Body of pancreas (tissue), 4 donors: Measurements from ENCODE around the gene KRTAP22-1. TPM values are rescaled to one million over a fixed set of nuclear protein-coding genes. Genes with fewer than 3 reads are reported as not detected.

Source experiments
- ATAC-seq: fragments of 150-250 bp; one replicate; pipeline ENCODE4 v1.9.1; 2016
- DNase-seq, 4 donors: peaks; one replicate each; pipeline ENCODE4 v3.0.0-alpha.2; 2019
- H3K27ac ChIP-seq, 4 donors: fragments of 200-600 bp; sonication (generic); 1 replicate in 3 of 4; 2 replicates in 1 of 4; pipeline versions ENCODE4 v1.5.1 to v1.6.1; 2016 to 2019; ENCODE audit warnings: mild to moderate bottlenecking in 1 of 4, mixed read lengths in 1 of 4, moderate library complexity in 1 of 4
- H3K27me3 ChIP-seq, 2 donors: fragments of 200-600 bp; sonication (generic); one replicate each; pipeline ENCODE4 v1.6.0; 2016; ENCODE audit warnings: mild to moderate bottlenecking in 1 of 2
- H3K36me3 ChIP-seq, 2 donors: fragments of 200-600 bp; sonication (generic); replicated peaks in 1 of 2; 2 replicates each; pipeline ENCODE4 v1.5.1; 2016; ENCODE audit warnings: low read depth in 2 of 2; ENCODE audit not compliant: insufficient read depth in 1 of 2
- H3K4me1 ChIP-seq: fragments of 200-600 bp; sonication (generic); one replicate; pipeline ENCODE4 v1.6.0; 2016
- H3K4me3 ChIP-seq, 2 donors: fragments of 200-600 bp; sonication (generic); 1 replicate in 1 of 2; 2 replicates in 1 of 2; pipeline ENCODE4 v1.5.1; 2016 to 2019
- H3K9me3 ChIP-seq, 3 donors: fragments of 200-600 bp; sonication (generic); 1 replicate in 2 of 3; 2 replicates in 1 of 3; pipeline ENCODE4 v1.5.1; 2016
- CTCF ChIP-seq, 7 experiments: fragments of 450-650 bp in 4 of 7; fragments of 200-600 bp in 3 of 7; sonication (generic) in 3 of 7; IDR thresholded peaks; one replicate each; pipeline ENCODE4 v1.5.1; 2016 to 2019; ENCODE audit warnings: antibody characterized with exemption in 7 of 7
- POLR2A ChIP-seq, 3 donors: fragments of 450-650 bp; IDR thresholded peaks; one replicate each; pipeline ENCODE4 v1.6.1; 2016; ENCODE audit warnings: antibody characterized with exemption in 3 of 3, mild to moderate bottlenecking in 2 of 3
- WGBS, 2 donors: methylation state at CpG; one replicate each; pipeline ENCODE4 v1.1.5; 2017; 5-methylcytosine and 5-hydroxymethylcytosine counted together
- intact Hi-C: fragments of 100-400 bp; cut with DNase I; formaldehyde crosslinking; loops from one replicate; pipeline ENCODE4 v1.15.1; 2023
- total RNA-seq, 2 donors: library from RNA; depleted of rRNA; stranded (reverse); fragments of >200 nt; gene quantifications; one replicate each; pipeline ENCODE4 v1.1.0, GENCODE V29; 2016

KRTAP22-1 gene
- total RNA-seq, 2 donors from 2014 or later = not detected

- DNase-seq (no peak), ATAC-seq (no peak)
- TF ChIP-seq CTCF (IDR thresholded peaks at IDR 0.05) = no peak
- TF ChIP-seq POLR2A (IDR thresholded peaks at IDR 0.05) = no peak
- intact Hi-C loops = no loop called here
- no peak overlapping the region for H3K27ac ChIP-seq
- H3K4me3 ChIP-seq = no peak overlapping the region
- no peaks in the 10 kb centered on the region for H3K4me1 ChIP-seq
- no peaks in the 10 kb centered on the region for H3K9me3 ChIP-seq
- 86 to 88% methylated on average over 2 of the region's 2 CpGs for WGBS, 2 donors
- no peaks in the 10 kb centered on the region for H3K27me3 ChIP-seq
- H3K36me3 ChIP-seq = no peaks in the 10 kb centered on the region
Observed at GRCh38 chr21:30605968-30606367, 5.1 kb downstream of the KRTAP22-1 start.

DNA sequence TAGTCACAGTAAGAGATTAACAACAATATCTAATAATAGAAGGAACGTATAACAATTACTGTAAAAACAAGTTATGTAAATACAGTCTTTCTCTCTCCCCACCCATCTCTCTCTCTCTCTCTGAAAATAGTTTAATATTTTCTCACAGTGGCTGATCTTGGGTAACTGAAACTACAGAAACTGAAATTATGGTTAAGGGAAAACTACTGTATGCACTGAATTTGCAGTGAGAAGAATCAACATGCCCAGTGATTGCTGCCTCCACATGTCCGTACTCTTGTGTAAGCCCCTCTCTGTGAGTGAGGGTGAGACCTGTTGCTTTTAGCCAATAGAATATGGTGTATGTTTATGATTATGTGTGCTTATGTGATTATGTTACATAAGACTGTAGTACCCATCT, 11.2 kb downstream of the KRTAP22-1 start:
- WGBS, 2 donors = 60 to 67% methylated on average over 2 of the region's 2 CpGs
- Histone ChIP-seq H3K27me3 (no peaks in the 10 kb centered on the region), H3K4me3 (no peak overlapping the region), H3K36me3 (no peaks in the 10 kb centered on the region), H3K4me1 (no peaks in the 10 kb centered on the region), H3K9me3 (no peaks in the 10 kb centered on the region), H3K27ac (no peak overlapping the region)
- ATAC-seq = no peak
- TF ChIP-seq POLR2A (IDR thresholded peaks at IDR 0.05) (no peak), CTCF (IDR thresholded peaks at IDR 0.05) (no peak)
- DNase-seq = no peak
- intact Hi-C loops = no loop called here

GRCh38 chr21:30613836-30614235, 12.9 kb downstream of the KRTAP22-1 start, which contains the start of gene KRTAP6-1:
KRTAP6-1 (minus strand) TSS chr21:30613930; CDS start chr21:30613904, 26 bp downstream.
- WGBS, 2 donors = 50 to 65% methylated on average over 2 of the region's 2 CpGs
- no peaks in the 10 kb centered on the region for H3K4me1 ChIP-seq
- H3K27me3 ChIP-seq = no peaks in the 10 kb centered on the region
- DNase-seq (no peak), ATAC-seq (no peak)
- H3K9me3 ChIP-seq = no peaks in the 10 kb centered on the region
- no peak for TF ChIP-seq CTCF (IDR thresholded peaks at IDR 0.05)
- no peak for TF ChIP-seq POLR2A (IDR thresholded peaks at IDR 0.05)
- intact Hi-C loops = no loop called here
- H3K4me3 ChIP-seq = no peak within 1 kb of the TSS
- no peak within 1 kb of the TSS for H3K27ac ChIP-seq
- H3K36me3 ChIP-seq = no peaks in the 10 kb centered on the region

GRCh38 chr21:30615199-30615598, 14.3 kb downstream of the KRTAP22-1 start:
- TF ChIP-seq CTCF (IDR thresholded peaks at IDR 0.05) = no peak
- no peak for TF ChIP-seq POLR2A (IDR thresholded peaks at IDR 0.05)
- Histone ChIP-seq H3K4me1 (no peaks in the 10 kb centered on the region), H3K4me3 (no peak overlapping the region), H3K27me3 (no peaks in the 10 kb centered on the region), H3K36me3 (no peaks in the 10 kb centered on the region), H3K9me3 (no peaks in the 10 kb centered on the region), H3K27ac (no peak overlapping the region)
- DNase-seq (no peak), ATAC-seq (no peak)
- intact Hi-C loops = no loop called here

GRCh38 chr21:30616125-30616524, 15.2 kb downstream of the KRTAP22-1 start, which contains the start of gene KRTAP20-1:
KRTAP20-1 (plus strand) TSS chr21:30616425; CDS start chr21:30616455, 30 bp downstream.
- Histone ChIP-seq H3K27ac (no peak within 1 kb of the TSS), H3K27me3 (no peaks in the 10 kb centered on the region), H3K4me3 (no peak within 1 kb of the TSS), H3K4me1 (no peaks in the 10 kb centered on the region), H3K9me3 (no peaks in the 10 kb centered on the region), H3K36me3 (no peaks in the 10 kb centered on the region)
- ATAC-seq = no peak
- no peak for DNase-seq
- intact Hi-C loops = no loop called here
- 76 to 94% methylated on average over 2 of the region's 2 CpGs for WGBS, 2 donors
- TF ChIP-seq POLR2A (IDR thresholded peaks at IDR 0.05) = no peak
- TF ChIP-seq CTCF (IDR thresholded peaks at IDR 0.05) = no peak
